GM11168 (cell line): Measurements from ENCODE around the gene MAP6D1.

Experiments
- in situ Hi-C: fragments of 300-500 bp; cut with MboI; formaldehyde crosslinking; loops from one replicate; pipeline ENCODE4 v1.12.0; 2022; ENCODE audit warnings: low sequenced_read_pairs; ENCODE audit not compliant: unreplicated experiment

The MAP6D1 gene

GRCh38 chr3:183825456-183826161 is at the start of gene MAP6D1:
MAP6D1 (minus strand) TSS chr3:183825577; CDS start chr3:183825547, 30 bp downstream.
- in situ Hi-C loops, result no loop called here

- in situ Hi-C loops, result no loop called here
Measured at GRCh38 chr3:183873914-183874313, 48.5 kb upstream of the MAP6D1 start.

- in situ Hi-C loops, result no loop called here
Measured at GRCh38 chr3:183871541-183871940, 46.2 kb upstream of the MAP6D1 start.

GRCh38 chr3:183870563-183870962 is 45.2 kb upstream of the MAP6D1 start:
- in situ Hi-C loops, result no loop called here

- in situ Hi-C loops, result no loop called here
Measured at GRCh38 chr3:183868796-183869195, 43.4 kb upstream of the MAP6D1 start.

GRCh38 chr3:183862610-183863009 is 37.2 kb upstream of the MAP6D1 start:
- in situ Hi-C loops, result no loop called here

GRCh38 chr3:183857863-183858262 is 32.5 kb upstream of the MAP6D1 start:
- in situ Hi-C loops, result no loop called here

- in situ Hi-C loops, result no loop called here
Measured at GRCh38 chr3:183854318-183855035, 29.1 kb upstream of the MAP6D1 start.

- in situ Hi-C loops, result no loop called here
Measured at GRCh38 chr3:183845608-183846288, 20.4 kb upstream of the MAP6D1 start.

GRCh38 chr3:183845090-183845489 is 19.7 kb upstream of the MAP6D1 start:
- in situ Hi-C loops, result no loop called here

- in situ Hi-C loops, result no loop called here
Measured at GRCh38 chr3:183844606-183845005, 19.2 kb upstream of the MAP6D1 start.

- in situ Hi-C loops, result no loop called here
Measured at GRCh38 chr3:183839751-183840150, 14.4 kb upstream of the MAP6D1 start.

- in situ Hi-C loops, result no loop called here
Measured at GRCh38 chr3:183837894-183838293, 12.5 kb upstream of the MAP6D1 start.

- in situ Hi-C loops, result no loop called here
Measured at GRCh38 chr3:183837390-183837789, 12.0 kb upstream of the MAP6D1 start.

GRCh38 chr3:183833516-183833915 is 8.1 kb upstream of the MAP6D1 start:
- in situ Hi-C loops, result no loop called here

GRCh38 chr3:183830187-183830586 is 4.8 kb upstream of the MAP6D1 start:
- in situ Hi-C loops, result no loop called here

- in situ Hi-C loops, result no loop called here
Measured at GRCh38 chr3:183829466-183829865, 4.1 kb upstream of the MAP6D1 start.

GRCh38 chr3:183828538-183828870 is 3.1 kb upstream of the MAP6D1 start:
- in situ Hi-C loops, result no loop called here

GRCh38 chr3:183827809-183828537 is 2.6 kb upstream of the MAP6D1 start:
- in situ Hi-C loops, result no loop called here

GRCh38 chr3:183826448-183827250 is 1.3 kb upstream of the MAP6D1 start:
- in situ Hi-C loops, result no loop called here
